Immature natural killer cell (primary cell): Measurements from ENCODE around the gene PAK6. TPM values are rescaled to one million over a fixed set of nuclear protein-coding genes. Genes with fewer than 3 reads are reported as not detected.
A peak's percentile ranks its signal among the peaks of the same experiment; 100 is the strongest.

Experiments
- DNase-seq, 3 donors: peaks; one replicate each; pipeline ENCODE4 v3.0.0; 2022; ENCODE audit warnings: mixed read lengths in 1 of 3
- H3K27ac Mint-ChIP-seq, 6 donors: one replicate each; pipeline ENCODE4 v1.8.0; 2020; ENCODE audit warnings: mixed read lengths in 6 of 6, mild to moderate bottlenecking in 5 of 6, inconsistent platforms in 4 of 6, moderate library complexity in 3 of 6
- H3K27me3 Mint-ChIP-seq, 3 donors: one replicate each; pipeline ENCODE4 v1.8.0; 2020 to 2021; ENCODE audit warnings: low read depth in 3 of 3, mild to moderate bottlenecking in 3 of 3, mixed read lengths in 3 of 3, moderate library complexity in 3 of 3, inconsistent platforms in 1 of 3
- H3K36me3 Mint-ChIP-seq, 3 donors: one replicate each; pipeline ENCODE4 v1.8.0; 2020; ENCODE audit warnings: mixed read lengths in 3 of 3, inconsistent platforms in 2 of 3, mild to moderate bottlenecking in 2 of 3
- H3K4me1 Mint-ChIP-seq, 2 donors: one replicate each; pipeline ENCODE4 v1.8.0; 2020; ENCODE audit warnings: inconsistent platforms in 2 of 2, mild to moderate bottlenecking in 2 of 2, mixed read lengths in 2 of 2, moderate library complexity in 1 of 2
- H3K4me3 Mint-ChIP-seq, 5 donors: one replicate each; pipeline ENCODE4 v1.8.0; 2020; ENCODE audit warnings: mild to moderate bottlenecking in 5 of 5, mixed read lengths in 5 of 5, inconsistent platforms in 3 of 5, moderate library complexity in 3 of 5
- H3K9me3 Mint-ChIP-seq, 6 donors: one replicate each; pipeline ENCODE4 v1.8.0; 2020; ENCODE audit warnings: mild to moderate bottlenecking in 6 of 6, mixed read lengths in 6 of 6, inconsistent platforms in 4 of 6, moderate library complexity in 3 of 6
- polyA plus RNA-seq, 3 donors: library from polyadenylated mRNA; unstranded; fragments of 300-500 nt; fragmentation: Illumina TruSeq; gene quantifications; one replicate each; pipeline ENCODE4 v1.2.3, GENCODE V29; 2021

The PAK6 gene
- polyA plus RNA-seq, 3 donors from 2014 or later, result 2.0 to 8.3 (median 3.6) TPM

- Mint-ChIP-seq H3K4me1 (peaks cover 15 to 33% of the 10 kb centered on the region in 2 donors), H3K4me3 (peak overlapping the region in 3 of 5 donors; percentile 74 to 81 (median 79)), H3K27me3 (peaks cover 0 to 12% (median 4%) of the 10 kb centered on the region in 3 donors), H3K27ac (peak overlapping the region in 4 of 6 donors; percentile 7 to 64 (median 45)), H3K9me3 (no peaks in the 10 kb centered on the region), H3K36me3 (no peaks in the 10 kb centered on the region)
- no peak for DNase-seq
Measured at GRCh38 chr15:40254452-40254851, 15.6 kb downstream of the PAK6 start.

GRCh38 chr15:40255033-40255432, 16.2 kb downstream of the PAK6 start:
- Mint-ChIP-seq H3K4me1 (peaks cover 15 to 33% of the 10 kb centered on the region in 2 donors), H3K27me3 (peaks cover 0 to 12% (median 4%) of the 10 kb centered on the region in 3 donors), H3K9me3 (no peaks in the 10 kb centered on the region), H3K36me3 (no peaks in the 10 kb centered on the region), H3K27ac (peak overlapping the region in 3 of 6 donors; percentile 40 to 70 (median 49)), H3K4me3 (no peak overlapping the region)
- DNase-seq, result no peak

GRCh38 chr15:40256638-40257235, 17.9 kb downstream of the PAK6 start:
- H3K9me3 Mint-ChIP-seq, result no peaks in the 10 kb centered on the region
- H3K36me3 Mint-ChIP-seq, result no peaks in the 10 kb centered on the region
- peak; percentile 50 to 69 (median 51) for DNase-seq
- peak overlapping the region; percentile 65 to 82 (median 65) for H3K4me3 Mint-ChIP-seq
- peak overlapping the region; percentile 87 to 94 (median 92) for H3K27ac Mint-ChIP-seq
- H3K4me1 Mint-ChIP-seq, result peaks cover 15 to 30% of the 10 kb centered on the region in 2 donors
- H3K27me3 Mint-ChIP-seq, result peaks cover 0 to 10% (median 4%) of the 10 kb centered on the region in 3 donors

GRCh38 chr15:40257656-40258450, 19.0 kb downstream of the PAK6 start:
- Mint-ChIP-seq H3K27me3 (peaks cover 0 to 10% (median 4%) of the 10 kb centered on the region in 3 donors), H3K4me3 (peak overlapping the region in 1 of 5 donors; percentile 18), H3K36me3 (no peaks in the 10 kb centered on the region), H3K4me1 (peaks cover 15 to 30% of the 10 kb centered on the region in 2 donors), H3K27ac (peak overlapping the region; percentile 85 to 94 (median 90)), H3K9me3 (no peaks in the 10 kb centered on the region)
- no peak for DNase-seq

GRCh38 chr15:40258544-40258943, 19.7 kb downstream of the PAK6 start:
- H3K4me3 Mint-ChIP-seq, result no peak overlapping the region
- peaks cover 8 to 25% of the 10 kb centered on the region in 2 donors for H3K4me1 Mint-ChIP-seq
- H3K27me3 Mint-ChIP-seq, result peaks cover 0 to 4% (median 2%) of the 10 kb centered on the region in 3 donors
- H3K9me3 Mint-ChIP-seq, result no peaks in the 10 kb centered on the region
- peak overlapping the region in 2 of 6 donors; percentile 29 to 70 for H3K27ac Mint-ChIP-seq
- no peaks in the 10 kb centered on the region for H3K36me3 Mint-ChIP-seq
- DNase-seq, result no peak

GRCh38 chr15:40259021-40259420, 20.2 kb downstream of the PAK6 start:
- H3K4me1 Mint-ChIP-seq, result peaks cover 3 to 20% of the 10 kb centered on the region in 2 donors
- H3K36me3 Mint-ChIP-seq, result no peaks in the 10 kb centered on the region
- no peak for DNase-seq
- H3K9me3 Mint-ChIP-seq, result no peaks in the 10 kb centered on the region
- H3K27ac Mint-ChIP-seq, result peak overlapping the region in 3 of 6 donors; percentile 7 to 40 (median 32)
- H3K27me3 Mint-ChIP-seq, result peaks cover 0 to 1% (median 0%) of the 10 kb centered on the region in 3 donors
- no peak overlapping the region for H3K4me3 Mint-ChIP-seq

GRCh38 chr15:40263024-40263754, 24.3 kb downstream of the PAK6 start:
- Mint-ChIP-seq H3K27ac (no peak overlapping the region), H3K4me1 (no peaks in the 10 kb centered on the region)

GRCh38 chr15:40264321-40265153, 25.7 kb downstream of the PAK6 start:
- Mint-ChIP-seq H3K4me1 (no peaks in the 10 kb centered on the region), H3K9me3 (no peaks in the 10 kb centered on the region), H3K4me3 (no peak overlapping the region), H3K27ac (no peak overlapping the region), H3K36me3 (no peaks in the 10 kb centered on the region), H3K27me3 (peaks cover 0 to 2% (median 0%) of the 10 kb centered on the region in 3 donors)
- DNase-seq, result no peak

More at GRCh38 chr15:40263024-40263754, 24.3 kb downstream of the PAK6 start:
- H3K36me3 Mint-ChIP-seq, result no peaks in the 10 kb centered on the region
- peaks cover 0 to 2% (median 0%) of the 10 kb centered on the region in 3 donors for H3K27me3 Mint-ChIP-seq
- DNase-seq, result no peak
- no peak overlapping the region for H3K4me3 Mint-ChIP-seq
- no peaks in the 10 kb centered on the region for H3K9me3 Mint-ChIP-seq

GRCh38 chr15:40265355-40265754, 26.5 kb downstream of the PAK6 start:
- Mint-ChIP-seq H3K4me1 (no peaks in the 10 kb centered on the region), H3K4me3 (no peak overlapping the region), H3K27ac (no peak overlapping the region), H3K27me3 (peaks cover 0 to 2% (median 0%) of the 10 kb centered on the region in 3 donors), H3K9me3 (no peaks in the 10 kb centered on the region), H3K36me3 (no peaks in the 10 kb centered on the region)
- DNase-seq, result no peak

GRCh38 chr15:40265875-40266274, 27.0 kb downstream of the PAK6 start:
- Mint-ChIP-seq H3K4me1 (no peaks in the 10 kb centered on the region), H3K27me3 (peaks cover 0 to 2% (median 0%) of the 10 kb centered on the region in 3 donors), H3K36me3 (no peaks in the 10 kb centered on the region), H3K27ac (no peak overlapping the region), H3K9me3 (no peaks in the 10 kb centered on the region), H3K4me3 (no peak overlapping the region)
- no peak for DNase-seq

- peaks cover 0 to 2% (median 0%) of the 10 kb centered on the region in 3 donors for H3K27me3 Mint-ChIP-seq
Measured at GRCh38 chr15:40266828-40267304, 28.0 kb downstream of the PAK6 start.

GRCh38 chr15:40267670-40268069, 28.8 kb downstream of the PAK6 start:
- Mint-ChIP-seq H3K9me3 (no peaks in the 10 kb centered on the region), H3K27me3 (peaks cover 0 to 2% (median 0%) of the 10 kb centered on the region in 3 donors), H3K27ac (no peak overlapping the region), H3K4me3 (no peak overlapping the region), H3K36me3 (no peaks in the 10 kb centered on the region), H3K4me1 (no peaks in the 10 kb centered on the region)
- no peak for DNase-seq

More at GRCh38 chr15:40266828-40267304, 28.0 kb downstream of the PAK6 start:
- Mint-ChIP-seq H3K27ac (no peak overlapping the region), H3K36me3 (no peaks in the 10 kb centered on the region), H3K4me1 (no peaks in the 10 kb centered on the region), H3K4me3 (no peak overlapping the region), H3K9me3 (no peaks in the 10 kb centered on the region)
- DNase-seq, result no peak

GRCh38 chr15:40269604-40270003, 30.7 kb downstream of the PAK6 start:
- Mint-ChIP-seq H3K4me3 (no peak overlapping the region), H3K9me3 (no peaks in the 10 kb centered on the region), H3K4me1 (peaks cover under 1% of the 10 kb centered on the region in 2 donors), H3K27me3 (peaks cover 0 to 2% (median 0%) of the 10 kb centered on the region in 3 donors), H3K27ac (no peak overlapping the region), H3K36me3 (no peaks in the 10 kb centered on the region)
- no peak for DNase-seq
